Neural cell (in vitro differentiated cells): ENCODE measurements around the gene NOL4L. TPM values are rescaled to one million over a fixed set of nuclear protein-coding genes. Genes with fewer than 3 reads are reported as not detected.

Experiments
- H2AFZ ChIP-seq: fragments of 200-600, 300-800 bp; sonication (generic), shearing (Covaris generic); 2 replicates; pipeline ENCODE4 v1.6.0; 2014; ENCODE audit warnings: low read depth, mild to moderate bottlenecking, antibody characterized with exemption, low read length, moderate library complexity
- H3F3A ChIP-seq: fragments of 200-600 bp; shearing (Covaris generic); 2 replicates; pipeline ENCODE4 v1.6.1; 2016; ENCODE audit warnings: mild to moderate bottlenecking, moderate library complexity, mixed read lengths, antibody characterized with exemption, low read length; ENCODE audit not compliant: insufficient read depth, poor library complexity, severe bottlenecking
- H3K27ac ChIP-seq: fragments of 200-600, 300-800 bp; sonication (generic), shearing (Covaris generic); 2 replicates; pipeline ENCODE4 v1.5.1; 2014; ENCODE audit warnings: mild to moderate bottlenecking, low read length, moderate library complexity
- H3K27me3 ChIP-seq: fragments of 300-800, 200-600 bp; sonication (generic), shearing (Covaris generic); 2 replicates; pipeline ENCODE4 v1.6.0; 2014; ENCODE audit warnings: mild to moderate bottlenecking, low read depth, low read length, moderate library complexity; ENCODE audit not compliant: insufficient read depth
- H3K36me3 ChIP-seq: fragments of 300-800, 200-600 bp; sonication (generic), shearing (Covaris generic); 2 replicates; pipeline ENCODE4 v1.5.1; 2014; ENCODE audit warnings: mild to moderate bottlenecking, antibody characterized with exemption, low read length, moderate library complexity; ENCODE audit not compliant: insufficient read depth
- H3K4me2 ChIP-seq: fragments of 300-800, 200-600 bp; sonication (generic), shearing (Covaris generic); 2 replicates; pipeline ENCODE4 v1.6.0; 2014; ENCODE audit warnings: mild to moderate bottlenecking, low read length
- H3K4me3 ChIP-seq: fragments of 300-800, 200-600 bp; sonication (generic), shearing (Covaris generic); 2 replicates; pipeline ENCODE4 v1.5.1; 2014; ENCODE audit warnings: mild to moderate bottlenecking, low read length, moderate library complexity
- H3K79me2 ChIP-seq: fragments of 200-600 bp; shearing (Covaris generic); replicated peaks from 2 replicates; pipeline ENCODE4 v1.6.0; 2014; ENCODE audit warnings: mild to moderate bottlenecking, low read length, moderate library complexity; ENCODE audit not compliant: insufficient read depth
- H3K9ac ChIP-seq: fragments of 300-800, 200-600 bp; sonication (generic), shearing (Covaris generic); 2 replicates; pipeline ENCODE4 v1.6.1; 2016; ENCODE audit warnings: mild to moderate bottlenecking, low read length, mixed read lengths
- H3K9me2 ChIP-seq: fragments of 200-600 bp; shearing (Covaris generic); 2 replicates; pipeline ENCODE4 v1.6.1; 2016; ENCODE audit warnings: mild to moderate bottlenecking, low read length, mixed read lengths; ENCODE audit not compliant: insufficient read depth
- H3K9me3 ChIP-seq: fragments of 200-600, 300-800 bp; sonication (generic), shearing (Covaris generic); 2 replicates; pipeline ENCODE4 v1.6.1; 2016; ENCODE audit warnings: mild to moderate bottlenecking, mixed run types, low read length, moderate library complexity, mixed read lengths
- H4K20me1 ChIP-seq: fragments of 200-600 bp; shearing (Covaris generic); 2 replicates; pipeline ENCODE4 v1.6.1; 2016; ENCODE audit warnings: mild to moderate bottlenecking, mixed run types; ENCODE audit not compliant: insufficient read depth
- EP300 ChIP-seq: fragments of 450-650 bp; conservative IDR thresholded peaks from 2 replicates; pipeline ENCODE4 v1.6.1; 2014; ENCODE audit warnings: antibody characterized with exemption, mild to moderate bottlenecking, moderate library complexity; ENCODE audit not compliant: poor library complexity, severe bottlenecking
- EZH2 ChIP-seq: fragments of 200-600, 300-800 bp; shearing (Covaris generic), sonication (generic); IDR thresholded peaks from 2 replicates; pipeline ENCODE4 v1.6.1; 2014; ENCODE audit warnings: antibody characterized with exemption, low read length, borderline replicate concordance, mild to moderate bottlenecking; ENCODE audit not compliant: insufficient read depth, poor library complexity, severe bottlenecking
- MXI1 ChIP-seq: fragments of 450-650 bp; conservative IDR thresholded peaks from 2 replicates; pipeline ENCODE4 v1.6.1; 2014; ENCODE audit warnings: antibody characterized with exemption, mild to moderate bottlenecking; ENCODE audit not compliant: poor library complexity, severe bottlenecking
- POLR2AphosphoS5 ChIP-seq: IDR thresholded peaks from 2 replicates; pipeline ENCODE4 v1.6.1; 2012
- RAD21 ChIP-seq: fragments of 450-650 bp; conservative IDR thresholded peaks from 2 replicates; pipeline ENCODE4 v1.6.1; 2014; ENCODE audit warnings: antibody characterized with exemption, mild to moderate bottlenecking, moderate library complexity
- SMC3 ChIP-seq: fragments of 450-650 bp; conservative IDR thresholded peaks from 2 replicates; pipeline ENCODE4 v1.6.1; 2014; ENCODE audit warnings: antibody characterized with exemption, mild to moderate bottlenecking, moderate library complexity; ENCODE audit not compliant: poor library complexity
- TAF1 ChIP-seq: IDR thresholded peaks from 2 replicates; pipeline ENCODE4 v1.6.1; 2012; ENCODE audit warnings: low read depth
- polyA plus RNA-seq: library from polyadenylated mRNA; depleted of rRNA; stranded (reverse); fragments of >200 nt; gene quantifications from 2 replicates; pipeline ENCODE4 v1.2.3, GENCODE V29; 2014
- TF ChIP-seq, protein P1 (sequence below): IDR thresholded peaks from 2 replicates; pipeline ENCODE4 v1.6.1; 2012; ENCODE audit warnings: borderline replicate concordance
- TF ChIP-seq, protein P2 (sequence below): fragments of 450-650 bp; IDR thresholded peaks from 2 replicates; pipeline ENCODE4 v1.5.1; 2014; ENCODE audit warnings: antibody characterized with exemption, mild to moderate bottlenecking, moderate library complexity; ENCODE audit not compliant: poor library complexity, severe bottlenecking

Gene NOL4L
- polyA plus RNA-seq, 1 donor from 2014 or later: 20.4 TPM

DNA sequence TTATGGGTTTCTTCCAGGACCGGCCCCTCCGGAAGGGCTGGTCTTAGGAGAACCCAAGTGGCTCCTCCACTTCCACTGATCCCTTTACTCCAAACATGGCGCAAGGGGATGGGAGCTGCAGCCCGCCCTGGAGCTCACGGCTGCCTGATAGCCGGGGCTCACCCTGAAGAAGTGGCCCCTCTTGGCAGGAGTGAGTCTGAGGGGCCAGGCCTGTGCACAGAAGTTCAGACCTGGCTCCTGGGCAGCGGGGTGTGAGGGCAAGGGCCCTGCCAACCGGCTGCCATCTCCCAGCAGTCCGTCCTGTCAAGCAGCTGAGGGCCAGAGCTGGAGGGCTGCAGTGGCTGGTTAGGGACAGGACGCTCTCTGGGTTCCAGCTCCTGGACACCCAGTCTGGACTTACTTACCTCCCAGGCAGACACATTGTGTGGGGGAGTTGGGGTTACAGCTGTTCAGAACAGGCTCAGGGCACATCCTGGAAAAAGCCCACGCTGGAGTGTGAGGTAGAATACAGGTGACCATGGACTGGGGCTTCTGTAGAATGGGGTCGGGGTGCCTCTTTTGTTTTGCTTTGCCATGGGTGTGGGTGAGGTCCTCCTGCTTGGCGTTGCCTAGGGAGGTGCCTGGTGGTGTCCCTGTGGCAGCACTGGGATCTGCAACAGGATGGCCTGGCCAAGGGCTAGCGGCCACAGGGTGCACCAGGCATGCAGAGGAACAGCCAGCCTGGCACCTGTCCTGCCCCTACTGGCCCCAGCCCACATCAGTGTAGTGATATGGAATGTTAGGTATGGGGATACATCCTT, 138.6 kb downstream of the NOL4L start:
- no peak overlapping the region for H3K4me2 ChIP-seq

DNA sequence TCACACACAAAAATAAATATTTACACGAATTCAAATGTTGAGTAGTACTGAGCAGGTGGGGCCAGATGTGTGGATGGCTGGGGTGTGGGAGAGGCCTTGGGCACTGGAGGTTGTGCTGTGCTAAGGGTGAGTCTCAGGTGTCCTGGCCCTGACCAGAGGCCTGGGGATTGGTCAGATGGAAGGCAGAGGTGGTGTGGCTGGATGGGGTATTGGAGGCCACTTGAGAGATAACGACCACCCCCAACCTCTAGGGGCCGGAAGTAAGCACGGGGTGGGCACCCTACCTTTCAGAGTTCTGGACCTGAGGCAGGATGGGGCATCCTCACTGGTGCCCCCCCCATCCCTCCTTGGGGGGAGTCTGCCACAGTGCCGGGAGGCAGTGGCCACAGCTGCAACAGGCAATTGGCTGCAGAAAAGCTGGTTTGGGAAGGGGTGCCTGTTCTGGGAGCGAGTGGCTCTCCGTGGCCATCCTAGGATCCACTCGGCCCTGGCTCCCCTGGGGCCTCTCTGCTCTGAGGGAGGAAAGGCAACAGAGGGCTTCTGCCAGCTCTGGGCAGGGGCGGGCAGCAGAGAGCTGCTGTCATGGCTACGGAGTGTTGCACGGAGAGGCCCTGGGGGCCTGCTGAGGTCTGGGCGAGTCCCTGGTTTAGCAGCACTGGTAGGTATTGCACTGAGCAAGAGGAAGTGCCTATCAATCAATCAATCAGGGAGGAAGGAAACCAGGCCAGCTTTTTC, 139.4 kb downstream of the NOL4L start:
- Histone ChIP-seq H2AFZ (no peak overlapping the region), H3K4me3 (no peak overlapping the region), H4K20me1 (no peaks in the 10 kb centered on the region), H3K27me3 (no peaks in the 10 kb centered on the region), H3K9me2 (no peaks in the 10 kb centered on the region), H3K27ac (no peak overlapping the region), H3K36me3 (peaks cover 8% of the 10 kb centered on the region), H3F3A (no peaks in the 10 kb centered on the region), H3K9ac (no peak overlapping the region), H3K79me2 (no peaks in the 10 kb centered on the region), H3K9me3 (no peaks in the 10 kb centered on the region), H3K4me2 (no peak overlapping the region)
- TF ChIP-seq EP300: no peak
- TF ChIP-seq POLR2AphosphoS5: no peak
- TF ChIP-seq, protein P1, sequence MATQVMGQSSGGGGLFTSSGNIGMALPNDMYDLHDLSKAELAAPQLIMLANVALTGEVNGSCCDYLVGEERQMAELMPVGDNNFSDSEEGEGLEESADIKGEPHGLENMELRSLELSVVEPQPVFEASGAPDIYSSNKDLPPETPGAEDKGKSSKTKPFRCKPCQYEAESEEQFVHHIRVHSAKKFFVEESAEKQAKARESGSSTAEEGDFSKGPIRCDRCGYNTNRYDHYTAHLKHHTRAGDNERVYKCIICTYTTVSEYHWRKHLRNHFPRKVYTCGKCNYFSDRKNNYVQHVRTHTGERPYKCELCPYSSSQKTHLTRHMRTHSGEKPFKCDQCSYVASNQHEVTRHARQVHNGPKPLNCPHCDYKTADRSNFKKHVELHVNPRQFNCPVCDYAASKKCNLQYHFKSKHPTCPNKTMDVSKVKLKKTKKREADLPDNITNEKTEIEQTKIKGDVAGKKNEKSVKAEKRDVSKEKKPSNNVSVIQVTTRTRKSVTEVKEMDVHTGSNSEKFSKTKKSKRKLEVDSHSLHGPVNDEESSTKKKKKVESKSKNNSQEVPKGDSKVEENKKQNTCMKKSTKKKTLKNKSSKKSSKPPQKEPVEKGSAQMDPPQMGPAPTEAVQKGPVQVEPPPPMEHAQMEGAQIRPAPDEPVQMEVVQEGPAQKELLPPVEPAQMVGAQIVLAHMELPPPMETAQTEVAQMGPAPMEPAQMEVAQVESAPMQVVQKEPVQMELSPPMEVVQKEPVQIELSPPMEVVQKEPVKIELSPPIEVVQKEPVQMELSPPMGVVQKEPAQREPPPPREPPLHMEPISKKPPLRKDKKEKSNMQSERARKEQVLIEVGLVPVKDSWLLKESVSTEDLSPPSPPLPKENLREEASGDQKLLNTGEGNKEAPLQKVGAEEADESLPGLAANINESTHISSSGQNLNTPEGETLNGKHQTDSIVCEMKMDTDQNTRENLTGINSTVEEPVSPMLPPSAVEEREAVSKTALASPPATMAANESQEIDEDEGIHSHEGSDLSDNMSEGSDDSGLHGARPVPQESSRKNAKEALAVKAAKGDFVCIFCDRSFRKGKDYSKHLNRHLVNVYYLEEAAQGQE: no peak
- TF ChIP-seq RAD21: no peak
- no peak for TF ChIP-seq MXI1
- TF ChIP-seq EZH2: no peak
- no peak for TF ChIP-seq SMC3
- no peak for TF ChIP-seq TAF1

More for the DNA sequence above, 138.6 kb downstream of the NOL4L start:
- Histone ChIP-seq H3K9me3 (no peaks in the 10 kb centered on the region), H3K9me2 (no peaks in the 10 kb centered on the region), H3K36me3 (peaks cover 8% of the 10 kb centered on the region), H3K79me2 (no peaks in the 10 kb centered on the region), H4K20me1 (no peaks in the 10 kb centered on the region), H3F3A (no peaks in the 10 kb centered on the region), H3K27me3 (no peaks in the 10 kb centered on the region), H3K4me3 (no peak overlapping the region), H3K27ac (no peak overlapping the region), H2AFZ (no peak overlapping the region), H3K9ac (no peak overlapping the region)
- TF ChIP-seq MXI1 (no peak), RAD21 (no peak), POLR2AphosphoS5 (no peak), EP300 (no peak), TAF1 (no peak), EZH2 (no peak), SMC3 (no peak)
- TF ChIP-seq, protein P1: no peak
- TF ChIP-seq, protein P2, sequence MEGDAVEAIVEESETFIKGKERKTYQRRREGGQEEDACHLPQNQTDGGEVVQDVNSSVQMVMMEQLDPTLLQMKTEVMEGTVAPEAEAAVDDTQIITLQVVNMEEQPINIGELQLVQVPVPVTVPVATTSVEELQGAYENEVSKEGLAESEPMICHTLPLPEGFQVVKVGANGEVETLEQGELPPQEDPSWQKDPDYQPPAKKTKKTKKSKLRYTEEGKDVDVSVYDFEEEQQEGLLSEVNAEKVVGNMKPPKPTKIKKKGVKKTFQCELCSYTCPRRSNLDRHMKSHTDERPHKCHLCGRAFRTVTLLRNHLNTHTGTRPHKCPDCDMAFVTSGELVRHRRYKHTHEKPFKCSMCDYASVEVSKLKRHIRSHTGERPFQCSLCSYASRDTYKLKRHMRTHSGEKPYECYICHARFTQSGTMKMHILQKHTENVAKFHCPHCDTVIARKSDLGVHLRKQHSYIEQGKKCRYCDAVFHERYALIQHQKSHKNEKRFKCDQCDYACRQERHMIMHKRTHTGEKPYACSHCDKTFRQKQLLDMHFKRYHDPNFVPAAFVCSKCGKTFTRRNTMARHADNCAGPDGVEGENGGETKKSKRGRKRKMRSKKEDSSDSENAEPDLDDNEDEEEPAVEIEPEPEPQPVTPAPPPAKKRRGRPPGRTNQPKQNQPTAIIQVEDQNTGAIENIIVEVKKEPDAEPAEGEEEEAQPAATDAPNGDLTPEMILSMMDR: no peak
